ENCODE results near the gene DHODH.

DHODH gene

DNA sequence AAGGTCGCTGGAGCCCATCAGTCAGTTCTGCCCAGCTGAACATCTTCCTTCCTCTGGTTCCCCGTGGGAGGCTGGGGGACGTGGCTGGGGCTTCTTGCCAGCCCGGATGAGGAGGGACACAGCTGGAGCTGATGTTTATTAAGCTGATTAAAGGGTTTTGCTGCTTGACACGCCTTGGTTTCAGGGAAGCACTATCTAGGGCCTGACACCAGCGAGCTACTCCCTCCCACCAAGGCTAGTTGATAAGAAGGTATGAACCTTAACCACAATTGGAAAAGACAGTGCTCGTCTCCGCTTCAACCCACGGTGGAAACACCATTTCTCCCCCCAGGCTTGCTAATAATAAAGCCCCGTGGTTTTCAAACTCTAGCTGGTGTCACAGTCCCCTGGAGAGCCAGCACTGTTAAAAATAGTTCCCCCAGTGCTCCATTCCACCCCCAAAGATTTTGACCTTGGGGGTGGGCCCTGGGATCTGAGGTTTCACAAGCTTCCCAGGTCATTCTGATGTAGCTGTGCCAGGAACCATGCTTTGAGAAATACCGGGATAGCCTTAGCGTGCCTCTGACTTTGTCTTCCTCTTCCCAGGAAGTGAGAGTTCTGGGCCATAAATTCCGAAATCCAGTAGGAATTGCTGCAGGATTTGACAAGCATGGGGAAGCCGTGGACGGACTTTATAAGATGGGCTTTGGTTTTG, 5.5 kb downstream of the DHODH start:
- DNase-seq (ENCODE audit: low read depth) = no peak

DNA sequence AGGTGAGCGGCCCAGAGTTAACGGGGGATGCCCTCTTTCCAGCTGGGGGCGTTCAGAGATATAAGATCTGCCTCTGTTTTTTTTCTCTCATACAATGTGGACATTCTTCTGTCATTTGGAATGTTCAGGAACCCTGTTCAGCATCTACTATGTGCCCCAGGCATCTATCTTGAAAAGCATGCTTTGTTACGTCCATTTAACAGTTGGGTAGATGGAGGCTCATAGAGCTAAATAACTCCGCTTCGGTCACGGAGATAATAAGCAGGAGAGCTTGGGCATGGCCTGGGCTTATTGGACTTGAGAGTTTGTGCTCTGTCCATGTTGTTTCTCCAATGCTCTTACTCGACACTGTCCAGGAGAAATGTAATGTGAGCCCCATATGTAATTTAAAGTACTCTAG, 6.1 kb downstream of the DHODH start:
- no peak for DNase-seq (ENCODE audit: low read depth)

DNA sequence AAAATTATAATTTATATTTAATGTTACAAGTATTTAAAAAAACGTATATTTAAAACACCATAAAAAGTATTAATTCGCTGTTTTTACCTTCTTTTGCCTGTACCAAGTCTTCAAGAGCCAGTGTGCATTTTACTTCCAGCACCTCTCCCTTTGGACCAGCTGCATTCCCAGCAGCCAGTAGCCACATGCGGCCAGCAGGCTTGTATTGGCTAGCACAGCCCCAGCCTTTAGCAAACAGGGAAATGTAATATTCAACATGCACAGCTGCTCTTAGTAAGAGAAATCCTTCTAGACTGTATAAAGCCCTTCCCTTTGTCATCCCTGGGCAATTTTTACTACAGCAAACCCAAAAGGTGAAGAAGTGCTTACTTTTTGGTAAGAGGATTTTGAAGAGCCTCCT, 6.6 kb downstream of the DHODH start:
- DNase-seq (ENCODE audit: low read depth) = no peak

DNA sequence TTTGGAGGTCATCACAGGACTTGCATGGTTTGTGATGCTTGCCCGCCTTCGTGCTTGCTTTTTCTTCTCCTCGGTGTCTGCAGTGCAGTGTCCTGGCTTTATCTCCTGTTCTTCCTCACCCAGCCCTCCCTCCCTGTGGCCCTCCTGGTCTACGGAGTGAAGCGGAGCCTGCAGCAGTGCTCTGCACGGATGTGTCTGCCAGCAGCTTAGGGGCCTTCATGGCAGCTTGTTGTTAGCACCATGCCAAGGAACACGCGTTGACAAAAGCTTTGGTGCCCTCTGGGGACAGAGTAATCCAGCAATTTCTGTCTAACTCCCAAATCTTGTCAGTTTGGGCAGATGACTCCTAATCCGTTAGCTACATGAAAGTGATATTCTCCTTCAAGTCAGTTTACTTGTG, 9.9 kb downstream of the DHODH start:
- DNase-seq (ENCODE audit: low read depth) = no peak

DNA sequence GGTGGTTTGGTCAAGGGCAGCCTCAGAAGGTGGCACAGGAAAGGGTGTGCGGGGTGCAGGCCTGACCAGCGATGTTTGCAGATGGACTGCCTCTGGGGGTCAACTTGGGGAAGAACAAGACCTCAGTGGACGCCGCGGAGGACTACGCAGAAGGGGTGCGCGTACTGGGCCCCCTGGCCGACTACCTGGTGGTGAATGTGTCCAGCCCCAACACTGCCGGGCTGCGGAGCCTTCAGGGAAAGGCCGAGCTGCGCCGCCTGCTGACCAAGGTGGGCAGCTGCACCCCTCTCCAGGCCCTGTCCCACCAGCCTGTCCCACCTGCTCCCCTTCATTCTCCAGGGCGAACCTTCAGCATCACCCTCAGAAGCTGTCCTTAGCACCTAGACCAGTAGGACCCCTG, 12.5 kb downstream of the DHODH start:
- no peak for DNase-seq (ENCODE audit: low read depth)

DNA sequence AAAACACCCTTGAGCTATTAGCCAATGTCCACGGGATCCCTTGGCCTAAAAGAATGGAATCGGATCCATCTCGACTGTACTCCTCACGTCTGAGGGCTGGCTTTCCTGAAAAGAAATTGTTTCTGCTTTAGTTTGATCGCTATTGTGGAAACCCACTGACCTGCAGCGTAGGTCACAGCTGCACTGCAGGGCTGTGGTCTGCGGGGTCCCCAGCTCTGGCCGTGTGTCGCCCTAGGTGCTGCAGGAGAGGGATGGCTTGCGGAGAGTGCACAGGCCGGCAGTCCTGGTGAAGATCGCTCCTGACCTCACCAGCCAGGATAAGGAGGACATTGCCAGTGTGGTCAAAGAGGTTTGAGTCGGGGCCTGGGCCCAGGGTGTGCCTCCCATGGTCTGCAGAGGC, 13.6 kb downstream of the DHODH start:
- DNase-seq (ENCODE audit: low read depth) = no peak

DNA sequence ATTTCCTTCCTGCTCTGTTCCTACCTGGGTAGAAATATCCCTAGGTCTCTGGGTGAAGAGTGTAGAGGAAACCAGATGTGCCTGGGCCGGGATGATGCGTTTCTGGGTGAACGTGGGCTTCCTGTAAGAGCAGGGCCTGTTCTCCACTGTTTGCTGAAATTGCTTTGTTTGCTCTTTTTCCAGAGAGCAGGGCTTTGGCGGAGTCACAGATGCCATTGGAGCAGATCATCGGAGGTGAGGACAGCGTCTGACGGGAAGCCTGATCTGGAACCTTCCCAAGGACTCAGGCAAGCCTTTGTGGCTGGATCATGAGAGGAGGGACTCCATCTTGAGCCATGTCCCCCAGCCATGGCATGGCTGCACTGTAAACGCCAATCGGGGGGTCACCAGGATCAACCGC, 15.4 kb downstream of the DHODH start:
- DNase-seq (ENCODE audit: low read depth) = no peak

DNA sequence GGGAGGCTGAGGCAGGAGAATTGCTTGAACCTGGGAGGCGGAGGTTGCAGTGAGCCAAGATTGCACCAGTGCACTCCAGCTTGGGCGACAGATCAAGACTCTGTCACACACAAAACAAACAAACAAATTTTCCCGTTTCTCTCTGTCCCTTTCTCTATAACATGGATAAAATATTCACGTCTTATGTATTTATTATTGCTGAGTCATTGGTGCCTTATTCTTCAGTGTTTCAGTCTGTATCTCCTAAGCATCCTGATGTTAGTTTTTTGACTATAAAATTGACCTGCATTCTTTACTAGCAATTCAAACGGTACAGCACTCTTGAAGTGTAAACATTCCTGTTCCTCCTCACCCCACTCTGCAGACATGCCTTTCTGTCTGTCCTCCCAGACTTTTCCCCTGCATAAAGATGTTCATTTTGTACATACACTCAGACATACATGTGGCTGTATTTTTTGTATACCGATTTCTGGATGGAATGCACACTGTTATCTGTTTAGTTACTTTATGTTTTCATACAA, 16.4 kb downstream of the DHODH start:
- no peak for DNase-seq (ENCODE audit: low read depth)

DNA sequence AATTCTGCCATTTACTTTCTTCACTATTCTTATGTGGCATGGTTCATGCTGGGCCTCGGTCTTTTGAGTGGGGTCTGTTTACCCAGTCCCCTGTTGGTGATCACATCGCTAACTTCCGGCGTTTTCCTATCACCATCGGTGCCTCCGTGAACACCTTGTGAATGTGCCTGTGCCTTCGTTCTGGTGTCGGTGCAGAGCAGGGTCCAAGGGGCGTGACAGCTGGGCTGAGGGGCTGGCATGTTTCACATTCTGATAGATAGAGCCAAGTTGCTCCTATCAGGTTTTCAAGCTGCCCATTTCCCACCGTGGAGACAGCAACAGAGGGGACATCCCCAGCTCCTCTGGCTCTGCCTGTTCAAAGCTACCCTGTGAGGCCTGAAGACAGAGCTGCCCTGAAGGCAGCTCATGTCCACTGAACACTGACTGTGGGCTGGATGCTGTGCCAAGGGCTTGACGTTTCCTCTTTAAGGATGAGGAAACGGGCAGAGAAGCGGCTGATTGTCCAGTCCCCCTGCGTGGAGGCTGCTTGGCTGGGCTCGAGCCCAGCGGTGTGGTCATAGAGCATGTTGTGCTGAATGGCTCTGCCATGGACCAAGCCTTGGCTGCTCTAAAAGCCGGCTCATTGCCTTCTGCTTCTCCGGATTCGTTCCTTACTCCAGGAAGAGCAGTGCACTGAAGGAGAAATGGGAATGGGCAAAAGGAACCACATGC, 17.0 kb downstream of the DHODH start:
- no peak for DNase-seq (ENCODE audit: low read depth)

DNA sequence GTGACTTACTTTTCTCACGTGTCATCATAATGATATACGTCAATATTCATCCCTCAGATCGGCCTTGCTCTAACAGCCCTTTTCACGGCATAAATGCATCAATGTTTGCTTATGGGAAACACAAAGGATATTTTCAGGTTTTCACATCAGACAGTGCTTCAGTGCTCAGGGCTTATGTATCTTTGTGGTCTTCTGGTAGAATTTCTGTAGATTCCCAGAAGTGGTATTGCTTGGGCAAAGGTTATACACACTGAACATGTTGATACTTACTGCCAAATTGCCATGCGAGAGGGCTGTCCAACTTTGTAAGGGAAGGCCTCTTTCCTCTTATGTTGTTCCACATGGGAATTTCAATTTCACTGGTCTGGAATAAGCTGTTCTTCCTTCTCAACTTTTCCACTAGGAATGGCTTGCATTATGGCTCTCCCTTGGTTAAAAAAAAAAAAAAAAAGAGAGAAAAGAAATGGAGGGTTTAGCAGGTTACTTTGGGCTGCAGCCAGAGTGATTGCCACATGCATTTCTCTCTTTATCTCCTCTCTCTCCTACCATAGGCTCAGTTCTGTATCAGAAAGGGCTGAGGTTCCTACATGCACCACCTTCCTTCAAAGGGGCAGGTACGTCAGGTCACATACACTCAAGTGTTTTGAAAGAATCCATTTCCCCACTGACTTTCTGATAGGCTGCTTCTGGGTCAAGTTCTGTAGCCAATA, 19.3 kb downstream of the DHODH start:
- no peak for DNase-seq (ENCODE audit: low read depth)

DNA sequence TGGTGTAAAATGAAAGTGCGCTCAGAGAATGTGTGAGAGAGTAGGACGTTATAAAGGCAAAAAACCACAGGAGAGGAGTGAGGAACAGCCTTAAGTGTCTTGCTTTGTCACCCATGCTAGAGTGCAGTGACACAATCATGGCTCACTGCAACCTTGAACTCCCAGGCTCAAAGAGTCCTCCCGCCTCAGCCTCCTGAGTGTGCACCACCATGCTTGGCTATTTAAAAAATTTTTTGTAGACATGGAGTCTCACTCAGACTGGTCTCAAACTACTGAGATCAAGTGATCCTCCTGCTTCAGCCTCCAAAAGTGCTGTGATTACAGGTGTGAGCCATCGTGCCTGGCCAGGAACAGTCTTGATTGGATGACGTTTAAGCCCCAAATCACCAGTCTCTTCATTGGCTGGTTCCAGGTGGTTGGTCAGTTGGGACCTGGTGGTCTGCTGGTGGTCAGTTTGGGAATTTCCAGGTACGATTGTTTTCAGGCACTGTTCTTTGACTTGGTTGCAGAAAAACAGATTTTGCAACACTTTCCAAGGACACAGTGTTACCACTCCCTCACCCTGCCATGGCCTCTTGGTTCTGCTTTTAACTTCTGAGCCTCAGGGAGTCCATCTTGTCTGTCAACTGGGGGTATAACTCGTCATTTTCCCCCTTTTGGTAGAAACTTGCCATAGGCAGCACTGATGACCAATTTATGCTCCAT, 21.2 kb downstream of the DHODH start:
- no peak for DNase-seq (ENCODE audit: low read depth)

DNA sequence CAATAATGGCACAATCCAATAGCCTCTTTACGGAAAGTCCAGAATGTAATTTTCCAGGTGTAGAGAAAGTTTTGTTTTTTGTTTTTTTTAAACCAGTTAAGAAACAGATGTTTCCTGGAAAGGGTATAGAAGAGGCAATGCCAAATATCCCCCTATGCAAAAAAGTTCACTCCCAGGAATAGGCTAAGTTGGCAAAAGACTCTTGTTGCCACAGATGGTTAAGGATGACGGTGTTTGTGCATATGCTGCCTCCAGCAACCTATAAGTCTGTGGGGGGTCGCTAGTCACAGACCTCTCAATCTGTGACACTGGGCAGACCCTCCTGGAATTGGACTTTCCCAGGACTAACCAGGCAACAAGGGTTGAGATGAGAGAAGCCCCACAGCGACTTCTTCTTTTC, 24.9 kb downstream of the DHODH start:
- DNase-seq (ENCODE audit: low read depth) = no peak

DNA sequence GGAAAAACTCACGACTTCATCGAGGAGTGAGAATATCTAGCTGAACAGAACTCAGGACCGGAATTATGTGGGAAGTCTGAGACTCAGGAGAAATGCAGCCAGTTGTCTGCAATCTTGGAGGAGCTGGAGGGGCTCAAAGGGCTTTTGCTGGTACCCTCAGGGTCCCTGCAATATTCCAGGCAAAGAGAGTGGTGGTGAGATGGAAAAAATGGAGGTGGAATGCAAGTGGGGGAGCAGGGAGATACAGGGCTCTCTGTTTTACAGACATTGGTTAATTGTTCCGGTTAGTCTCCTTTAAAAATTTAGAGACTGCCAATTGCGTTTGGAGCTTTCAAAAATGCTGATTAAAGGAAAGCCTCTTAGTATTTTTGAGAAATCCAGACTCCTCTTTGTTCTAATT, 27.6 kb downstream of the DHODH start:
- no peak for DNase-seq (ENCODE audit: low read depth)

DNA sequence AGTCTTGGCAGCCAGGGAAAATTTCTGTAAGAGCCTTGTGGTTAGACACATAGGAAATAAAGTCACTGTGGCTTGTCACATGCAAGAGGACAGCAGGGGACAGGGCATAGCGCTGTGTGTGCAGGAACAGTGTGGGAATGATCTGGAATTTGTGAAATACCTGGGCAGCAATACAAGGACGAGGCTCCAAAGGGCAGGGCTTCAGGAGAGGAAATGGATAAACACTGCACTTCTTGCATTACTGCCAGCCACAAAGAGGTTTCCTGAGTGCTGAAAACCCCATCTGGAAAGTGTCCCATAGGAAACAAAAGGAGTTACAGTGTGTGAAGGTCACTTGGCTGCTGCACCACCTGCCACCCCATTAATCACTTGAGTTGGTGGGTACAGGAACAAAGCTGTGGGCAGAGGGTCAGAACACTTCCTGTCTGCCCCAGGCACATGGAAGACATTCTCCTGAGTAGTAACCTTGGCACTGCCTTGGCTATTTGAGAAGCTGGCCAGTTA, 33.7 kb downstream of the DHODH start:
- no peak for DNase-seq (ENCODE audit: low read depth)

DNA sequence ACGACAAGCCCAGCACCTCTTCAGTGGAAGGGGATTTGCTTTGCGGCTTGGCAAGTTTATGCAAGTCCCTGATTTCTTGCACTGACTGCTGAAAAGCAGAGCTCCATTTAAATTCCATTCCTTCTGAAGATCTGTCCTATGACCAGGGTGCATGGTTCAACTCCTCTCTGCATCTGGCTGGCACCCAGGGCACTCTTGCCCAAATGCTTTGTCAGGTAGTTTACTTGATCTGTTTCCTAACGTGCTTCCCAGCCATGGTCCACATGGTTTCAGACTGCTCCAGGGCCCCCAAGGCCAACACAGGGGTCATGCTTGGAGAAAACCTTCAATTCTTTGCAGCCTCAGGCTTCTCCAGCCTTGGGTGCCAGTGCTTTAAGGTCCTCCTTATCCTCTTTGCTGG, 34.5 kb downstream of the DHODH start:
- no peak for DNase-seq (ENCODE audit: low read depth)

DNA sequence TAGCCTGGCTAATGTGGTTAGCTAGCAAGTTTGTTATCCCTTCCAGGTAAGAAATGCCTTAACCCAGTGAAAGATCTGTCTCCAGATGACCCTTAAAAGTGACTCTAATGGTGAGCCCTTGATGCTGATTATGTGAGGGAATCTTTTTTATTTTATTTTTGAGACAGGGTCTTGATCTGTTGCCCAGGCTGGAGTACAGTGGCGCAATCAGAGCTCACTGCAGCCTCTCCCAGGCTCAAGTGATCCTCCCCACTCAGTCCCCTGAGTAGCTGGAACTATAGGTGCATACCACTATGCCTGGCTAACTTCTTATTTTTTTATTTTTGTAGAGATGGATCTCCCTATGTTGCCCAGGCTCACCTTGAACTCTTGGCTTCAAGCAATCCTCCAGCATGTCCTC, 35.0 kb downstream of the DHODH start:
- no peak for DNase-seq (ENCODE audit: low read depth)

DNA sequence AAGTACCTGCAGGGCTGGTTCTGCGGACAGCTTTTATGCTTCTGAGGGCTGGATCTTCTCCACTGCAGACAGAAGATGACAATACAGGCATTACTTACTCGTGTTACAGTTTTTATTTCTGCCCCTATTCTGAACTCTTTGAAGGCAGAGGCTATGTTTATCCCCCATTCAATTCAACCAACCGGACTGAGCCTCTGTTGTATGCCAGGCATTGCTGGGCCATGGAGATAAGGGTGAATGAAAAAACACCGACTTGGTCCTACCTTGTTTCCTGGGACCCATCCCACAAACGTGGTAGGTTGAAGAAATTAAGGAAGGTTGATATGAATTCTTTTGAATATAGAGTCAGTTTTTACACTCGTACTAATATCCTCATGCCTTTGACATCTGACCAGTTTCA, 35.8 kb downstream of the DHODH start:
- DNase-seq (ENCODE audit: low read depth) = no peak

DNA sequence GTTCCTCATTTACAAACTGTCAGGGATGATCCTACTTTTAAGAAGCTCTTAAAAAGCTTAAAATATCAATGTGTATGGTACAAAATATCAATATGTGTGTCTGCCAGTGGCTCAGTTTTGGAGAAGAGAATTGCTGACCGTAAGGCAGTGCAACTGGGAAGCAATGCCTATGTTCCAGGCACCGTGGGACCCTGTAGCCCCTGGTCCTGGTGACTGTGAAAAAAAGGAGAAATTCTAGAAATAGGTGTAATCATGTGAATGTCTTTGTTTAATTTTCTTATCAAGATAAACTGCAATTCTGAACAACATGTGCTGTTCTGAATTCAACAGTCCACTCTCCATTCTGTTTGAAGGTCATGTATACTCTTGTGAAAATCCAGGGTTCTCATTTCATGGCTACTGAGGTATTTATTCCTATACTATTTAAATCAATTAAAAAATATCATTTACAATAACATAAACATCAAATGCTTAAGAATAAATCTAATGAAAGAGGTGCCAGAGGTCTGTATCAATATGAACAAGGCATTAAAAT, 36.3 kb downstream of the DHODH start:
- DNase-seq (ENCODE audit: low read depth) = no peak

DNA sequence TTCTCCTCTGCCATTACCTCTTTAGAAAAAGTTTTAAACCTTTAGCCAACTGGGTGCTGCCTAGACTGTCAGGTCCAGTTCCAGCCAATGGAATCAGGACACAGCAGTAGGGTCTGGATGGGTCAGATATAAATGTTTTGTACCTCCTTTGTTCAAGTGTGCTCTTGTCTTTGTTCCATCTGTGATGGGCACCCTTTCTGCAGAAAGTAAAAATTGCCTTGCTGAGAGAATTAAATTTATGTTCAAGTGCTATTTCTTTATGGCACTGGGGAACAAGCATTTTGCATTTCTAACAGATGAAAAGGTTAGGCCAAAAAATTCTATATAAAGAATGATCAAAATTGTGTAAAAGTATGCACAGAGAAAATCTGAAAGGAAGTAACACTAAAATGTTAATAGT, 40.6 kb downstream of the DHODH start:
- no peak for DNase-seq (ENCODE audit: low read depth)

DNA sequence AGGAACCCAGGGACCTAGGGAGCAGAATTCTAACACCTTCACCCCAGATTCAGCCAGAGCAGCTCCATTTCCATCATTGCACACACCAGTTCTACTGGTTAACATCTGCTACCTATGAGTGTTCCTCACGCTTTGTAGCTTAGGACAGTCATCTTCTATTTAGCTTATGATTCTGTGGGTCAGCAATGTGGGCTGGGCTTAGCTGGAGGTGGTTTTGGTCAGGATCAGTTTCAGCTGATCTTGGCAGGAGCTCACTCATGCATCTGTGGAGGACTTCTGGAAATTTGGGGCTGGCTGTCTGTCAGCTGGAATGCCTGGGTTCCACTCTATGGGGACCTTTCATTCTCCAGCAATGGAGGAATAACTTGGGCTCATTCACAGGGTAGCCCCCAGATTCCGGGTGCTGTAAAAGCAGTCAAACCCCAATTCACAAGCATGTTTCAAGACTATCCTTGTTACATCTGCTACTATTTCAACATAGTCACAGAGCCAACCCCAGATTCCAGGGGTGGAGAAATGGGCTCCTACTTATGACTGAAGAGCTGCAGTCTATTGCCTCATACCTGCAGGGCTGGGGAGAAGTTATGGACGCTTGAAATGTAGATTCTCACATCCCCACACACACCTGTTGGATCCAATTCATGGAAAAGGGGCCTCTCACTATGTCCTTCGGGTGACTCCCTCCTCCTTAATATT, 42.4 kb downstream of the DHODH start:
- DNase-seq (ENCODE audit: low read depth) = no peak

DNA sequence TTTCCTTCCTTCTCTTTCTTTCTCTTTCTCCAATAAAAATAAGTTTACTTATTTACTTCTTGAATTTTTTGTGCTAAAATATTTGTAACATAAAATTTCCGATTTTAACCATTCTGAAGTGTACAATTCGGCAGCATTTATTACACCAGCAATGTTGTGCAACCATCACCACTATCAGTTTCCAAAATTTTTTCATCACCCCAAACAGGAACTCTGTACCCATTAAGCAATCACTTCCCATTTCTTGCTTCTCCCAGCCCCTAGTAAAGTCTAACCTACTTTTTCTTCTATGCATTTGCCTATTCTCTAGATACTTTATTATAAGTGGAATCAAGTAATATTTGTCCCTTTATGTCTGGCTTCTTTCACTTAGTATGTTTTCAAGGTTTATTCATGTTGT, 43.3 kb downstream of the DHODH start:
- DNase-seq (ENCODE audit: low read depth) = no peak

Data from activated T-helper 1 cell treated with Interleukin-2 at 50 U/mL for 16 hours (primary cell).